Effector memory CD8-positive, alpha-beta T cell (primary cell): Measurements from ENCODE around the gene EBPL.
"Not testable (repeated sequence)": the region's sequence is repeated elsewhere in the genome, so short reads cannot be mapped to it uniquely, and the experiment has no call there.

Source experiments
- ATAC-seq: fragments of 150-1000 bp; cut with Tn5 transposase; replicated peaks from 2 replicates; pipeline ENCODE4 v1.10.0; 2021; ENCODE audit warnings: mild to moderate bottlenecking, moderate library complexity
- DNase-seq, 3 experiments: peaks; one replicate each; pipeline ENCODE4 v3.0.0; 2021
- H3K27ac Mint-ChIP-seq, 2 donors: one replicate each; pipeline ENCODE4 v1.8.0; 2022; ENCODE audit warnings: mild to moderate bottlenecking in 2 of 2, mixed read lengths in 2 of 2, moderate library complexity in 2 of 2
- H3K27me3 Mint-ChIP-seq, 2 donors: one replicate each; pipeline ENCODE4 v1.8.0; 2022; ENCODE audit warnings: mixed read lengths in 2 of 2
- H3K36me3 Mint-ChIP-seq: one replicate; pipeline ENCODE4 v1.8.0; 2022; ENCODE audit warnings: mild to moderate bottlenecking, moderate library complexity, mixed read lengths; ENCODE audit not compliant: insufficient read depth
- H3K4me1 Mint-ChIP-seq, 2 donors: one replicate each; pipeline ENCODE4 v1.8.0; 2022; ENCODE audit warnings: low read depth in 2 of 2, mixed read lengths in 2 of 2
- H3K4me3 Mint-ChIP-seq, 2 donors: one replicate each; pipeline ENCODE4 v1.8.0; 2022; ENCODE audit warnings: mild to moderate bottlenecking in 2 of 2, mixed read lengths in 2 of 2, moderate library complexity in 2 of 2
- H3K9me3 Mint-ChIP-seq, 2 donors: one replicate each; pipeline ENCODE4 v1.8.0; 2022; ENCODE audit warnings: mixed read lengths in 2 of 2
- total RNA-seq, 9 experiments: gene quantifications; one replicate each; lab custom pipeline; 2026; lab: John Stamatoyannopoulos, UW

EBPL gene
- total RNA-seq, result 1.3 to 12.0 (median 5.8) reads per million in 9 experiments

GRCh38 chr13:49690995-49691784 is at the start of gene EBPL:
EBPL (minus strand) TSS chr13:49691486; CDS start chr13:49691424, 62 bp downstream.
- Mint-ChIP-seq H3K27me3 (no peaks in the 10 kb centered on the region), H3K27ac (peak within 1 kb of the TSS; percentile 42 to 52), H3K36me3 (peaks cover 5% of the 10 kb centered on the region), H3K9me3 (no peaks in the 10 kb centered on the region), H3K4me3 (peak within 1 kb of the TSS; percentile 79 to 86), H3K4me1 (peaks cover 14 to 20% of the 10 kb centered on the region in 2 donors)
- DNase-seq (peak; percentile 72 to 75 (median 72)), ATAC-seq (peak; percentile 94)

- Mint-ChIP-seq H3K4me3 (no peak overlapping the region), H3K36me3 (peaks cover 22% of the 10 kb centered on the region), H3K27ac (no peak overlapping the region), H3K4me1 (peaks cover 2 to 9% of the 10 kb centered on the region in 2 donors), H3K9me3 (no peaks in the 10 kb centered on the region), H3K27me3 (no peaks in the 10 kb centered on the region)
- ATAC-seq, result no peak
- DNase-seq, result no peak
Observed at GRCh38 chr13:49740870-49741269, 49.6 kb upstream of the EBPL start.

GRCh38 chr13:49739498-49740187 is 48.4 kb upstream of the EBPL start:
- H3K4me1 Mint-ChIP-seq, result peaks cover 0 to 9% of the 10 kb centered on the region in 2 donors
- H3K9me3 Mint-ChIP-seq, result no peaks in the 10 kb centered on the region
- no peak overlapping the region for H3K4me3 Mint-ChIP-seq
- H3K36me3 Mint-ChIP-seq, result peaks cover 13% of the 10 kb centered on the region
- no peak for ATAC-seq
- no peak for DNase-seq
- H3K27ac Mint-ChIP-seq, result no peak overlapping the region
- no peaks in the 10 kb centered on the region for H3K27me3 Mint-ChIP-seq

- no peaks in the 10 kb centered on the region for H3K27me3 Mint-ChIP-seq
- peak overlapping the region in 1 of 2 donors; percentile 38 for H3K27ac Mint-ChIP-seq
- DNase-seq (no peak), ATAC-seq (no peak)
- H3K4me1 Mint-ChIP-seq, result no peaks in the 10 kb centered on the region
- no peaks in the 10 kb centered on the region for H3K9me3 Mint-ChIP-seq
- no peak overlapping the region for H3K4me3 Mint-ChIP-seq
- peaks cover 36% of the 10 kb centered on the region for H3K36me3 Mint-ChIP-seq
Observed at GRCh38 chr13:49733181-49733951, 42.1 kb upstream of the EBPL start.

GRCh38 chr13:49731766-49732165 is 40.5 kb upstream of the EBPL start:
- H3K36me3 Mint-ChIP-seq, result peaks cover 45% of the 10 kb centered on the region
- DNase-seq (no peak), ATAC-seq (no peak)
- no peaks in the 10 kb centered on the region for H3K27me3 Mint-ChIP-seq
- H3K9me3 Mint-ChIP-seq, result no peaks in the 10 kb centered on the region
- H3K4me1 Mint-ChIP-seq, result no peaks in the 10 kb centered on the region
- H3K27ac Mint-ChIP-seq, result no peak overlapping the region
- no peak overlapping the region for H3K4me3 Mint-ChIP-seq

- no peak for ATAC-seq
- DNase-seq, result no peak
- H3K9me3 Mint-ChIP-seq, result peaks cover 4 to 7% of the 10 kb centered on the region in 2 donors
- H3K27me3 Mint-ChIP-seq, result no peaks in the 10 kb centered on the region
- no peaks in the 10 kb centered on the region for H3K4me1 Mint-ChIP-seq
- H3K27ac Mint-ChIP-seq, result no peak overlapping the region
- no peak overlapping the region for H3K4me3 Mint-ChIP-seq
- H3K36me3 Mint-ChIP-seq, result peaks cover 44% of the 10 kb centered on the region
Observed at GRCh38 chr13:49716615-49717014, 25.3 kb upstream of the EBPL start.

- H3K27me3 Mint-ChIP-seq, result no peaks in the 10 kb centered on the region
- DNase-seq, result no peak
- no peaks in the 10 kb centered on the region for H3K4me1 Mint-ChIP-seq
- no peak overlapping the region for H3K27ac Mint-ChIP-seq
- ATAC-seq, result no peak
- peaks cover 30% of the 10 kb centered on the region for H3K36me3 Mint-ChIP-seq
- peaks cover 4 to 7% of the 10 kb centered on the region in 2 donors for H3K9me3 Mint-ChIP-seq
- no peak overlapping the region for H3K4me3 Mint-ChIP-seq
Observed at GRCh38 chr13:49714757-49715156, 23.5 kb upstream of the EBPL start.

GRCh38 chr13:49711218-49711863 is 20.1 kb upstream of the EBPL start:
- peaks cover 0 to 2% of the 10 kb centered on the region in 2 donors for H3K9me3 Mint-ChIP-seq
- H3K4me1 Mint-ChIP-seq, result no peaks in the 10 kb centered on the region
- peaks cover 33% of the 10 kb centered on the region for H3K36me3 Mint-ChIP-seq
- peak overlapping the region in 1 of 2 donors; percentile 6 for H3K27ac Mint-ChIP-seq
- H3K27me3 Mint-ChIP-seq, result no peaks in the 10 kb centered on the region
- H3K4me3 Mint-ChIP-seq, result no peak overlapping the region
- no peak for DNase-seq
- no peak for ATAC-seq

- not testable (repeated sequence) for H3K27ac Mint-ChIP-seq, H3K4me1 Mint-ChIP-seq, H3K9me3 Mint-ChIP-seq, H3K4me3 Mint-ChIP-seq, ATAC-seq, DNase-seq, H3K27me3 Mint-ChIP-seq
- H3K36me3 Mint-ChIP-seq, result peaks cover 64% of the 10 kb centered on the region
Observed at GRCh38 chr13:49704264-49704663, 13.0 kb upstream of the EBPL start.

GRCh38 chr13:49701491-49701890 is 10.2 kb upstream of the EBPL start:
- H3K4me3 Mint-ChIP-seq, result no peak overlapping the region
- H3K9me3 Mint-ChIP-seq, result no peaks in the 10 kb centered on the region
- peaks cover 41% of the 10 kb centered on the region for H3K36me3 Mint-ChIP-seq
- ATAC-seq, result no peak
- no peak for DNase-seq
- H3K27ac Mint-ChIP-seq, result no peak overlapping the region
- H3K27me3 Mint-ChIP-seq, result no peaks in the 10 kb centered on the region
- no peaks in the 10 kb centered on the region for H3K4me1 Mint-ChIP-seq

GRCh38 chr13:49697468-49697867 is 6.2 kb upstream of the EBPL start:
- Mint-ChIP-seq H3K4me1 (no peaks in the 10 kb centered on the region), H3K9me3 (no peaks in the 10 kb centered on the region), H3K27ac (no peak overlapping the region), H3K4me3 (no peak overlapping the region), H3K27me3 (no peaks in the 10 kb centered on the region), H3K36me3 (peaks cover 21% of the 10 kb centered on the region)
- no peak for ATAC-seq
- DNase-seq, result no peak

- Mint-ChIP-seq H3K4me1 (peaks cover 7 to 9% of the 10 kb centered on the region in 2 donors), H3K4me3 (no peak overlapping the region), H3K27ac (no peak overlapping the region), H3K27me3 (no peaks in the 10 kb centered on the region), H3K9me3 (no peaks in the 10 kb centered on the region), H3K36me3 (peaks cover 5% of the 10 kb centered on the region)
- DNase-seq (no peak), ATAC-seq (no peak)
Observed at GRCh38 chr13:49694446-49694845, 3.2 kb upstream of the EBPL start.

- ATAC-seq, result no peak
- no peaks in the 10 kb centered on the region for H3K27me3 Mint-ChIP-seq
- H3K4me1 Mint-ChIP-seq, result peaks cover 7 to 9% of the 10 kb centered on the region in 2 donors
- H3K36me3 Mint-ChIP-seq, result peaks cover 5% of the 10 kb centered on the region
- H3K4me3 Mint-ChIP-seq, result no peak overlapping the region
- H3K9me3 Mint-ChIP-seq, result no peaks in the 10 kb centered on the region
- H3K27ac Mint-ChIP-seq, result no peak overlapping the region
- DNase-seq, result no peak
Observed at GRCh38 chr13:49693877-49694276, 2.6 kb upstream of the EBPL start.
